Measurements from ENCODE around the gene SLC13A3. TPM values are rescaled to one million over a fixed set of nuclear protein-coding genes. Genes with fewer than 3 reads are reported as not detected.
A peak's percentile ranks its signal among the peaks of the same experiment; 100 is the strongest.

SLC13A3 gene
- 1 to 10 TPM in 2 of 4 donors, under 1 TPM in 2; 0.34 to 1.5 (median 1.0) TPM for total RNA-seq

GRCh38 chr20:46651091-46651962 lies at the start of gene SLC13A3:
SLC13A3 (minus strand) TSS chr20:46651459; CDS start chr20:46651421, 38 bp downstream.
- DNase-seq = no peak
- Histone ChIP-seq H3K9me3 (no peaks in the 10 kb centered on the region), H3K36me3 (no peaks in the 10 kb centered on the region), H3K27me3 (peaks cover 0 to 48% (median 0%) of the 10 kb centered on the region in 4 donors), H3K4me3 (peak within 1 kb of the TSS in 1 of 4 donors; percentile 45), H3K4me1 (peaks cover 0 to 7% (median 0%) of the 10 kb centered on the region in 3 donors), H3K27ac (no peak within 1 kb of the TSS)
- intact Hi-C loops (cut with DNase I) = no loop called here
- TF ChIP-seq CTCF (IDR thresholded peaks at IDR 0.05) = no peak
- no peak for TF ChIP-seq POLR2A (IDR thresholded peaks at IDR 0.05)
- WGBS, 2 donors = 33 to 49% methylated on average over 19 to 23 of the region's 55 CpGs

- no peak overlapping the region for H3K27ac ChIP-seq
- no peak for TF ChIP-seq CTCF (IDR thresholded peaks at IDR 0.05)
- no peak for TF ChIP-seq POLR2A (IDR thresholded peaks at IDR 0.05)
Observed at GRCh38 chr20:46701057-46701456, 49.8 kb upstream of the SLC13A3 start.

GRCh38 chr20:46700481-46700880 lies 49.2 kb upstream of the SLC13A3 start:
- DNase-seq = no peak
- no peak for TF ChIP-seq POLR2A (IDR thresholded peaks at IDR 0.05)
- no peak for TF ChIP-seq CTCF (IDR thresholded peaks at IDR 0.05)
- Histone ChIP-seq H3K27ac (no peak overlapping the region), H3K4me3 (no peak overlapping the region), H3K9me3 (no peaks in the 10 kb centered on the region), H3K4me1 (no peaks in the 10 kb centered on the region), H3K36me3 (no peaks in the 10 kb centered on the region), H3K27me3 (peaks cover 0 to 11% (median 0%) of the 10 kb centered on the region in 4 donors)
- 78 to 80% methylated on average over 6 of the region's 6 CpGs for WGBS, 2 donors
- intact Hi-C loops (cut with DNase I) = no loop called here

More at GRCh38 chr20:46701057-46701456, 49.8 kb upstream of the SLC13A3 start:
- Histone ChIP-seq H3K9me3 (no peaks in the 10 kb centered on the region), H3K4me1 (no peaks in the 10 kb centered on the region), H3K27me3 (peaks cover 0 to 11% (median 0%) of the 10 kb centered on the region in 4 donors), H3K4me3 (no peak overlapping the region), H3K36me3 (no peaks in the 10 kb centered on the region)
- intact Hi-C loops (cut with DNase I) = no loop called here
- no peak for DNase-seq
- WGBS, 2 donors = 59 to 68% methylated on average over 2 of the region's 2 CpGs

- Histone ChIP-seq H3K4me3 (no peak overlapping the region), H3K27me3 (peaks cover 0 to 11% (median 0%) of the 10 kb centered on the region in 4 donors), H3K9me3 (no peaks in the 10 kb centered on the region), H3K36me3 (no peaks in the 10 kb centered on the region), H3K4me1 (no peaks in the 10 kb centered on the region), H3K27ac (no peak overlapping the region)
- intact Hi-C loops (cut with DNase I) = no loop called here
- WGBS, 2 donors = 49 to 57% methylated on average over 12 of the region's 12 CpGs
- no peak for DNase-seq
- TF ChIP-seq POLR2A (IDR thresholded peaks at IDR 0.05) (no peak), CTCF (IDR thresholded peaks at IDR 0.05) (peak in 5 of 6 experiments; percentile 33 to 65 (median 42))
Observed at GRCh38 chr20:46699651-46700359, 48.5 kb upstream of the SLC13A3 start.

GRCh38 chr20:46698788-46699187 lies 47.5 kb upstream of the SLC13A3 start:
- Histone ChIP-seq H3K36me3 (no peaks in the 10 kb centered on the region), H3K9me3 (no peaks in the 10 kb centered on the region), H3K27ac (no peak overlapping the region), H3K4me1 (peaks cover 0 to 6% (median 0%) of the 10 kb centered on the region in 3 donors), H3K27me3 (peaks cover 0 to 11% (median 0%) of the 10 kb centered on the region in 4 donors), H3K4me3 (no peak overlapping the region)
- TF ChIP-seq POLR2A (IDR thresholded peaks at IDR 0.05) (no peak), CTCF (IDR thresholded peaks at IDR 0.05) (no peak)
- intact Hi-C loops (cut with DNase I) = no loop called here
- WGBS, 2 donors = 78% methylated on average over 2 of the region's 2 CpGs
- DNase-seq = no peak
